ENCODE data around the gene TMED9. TPM values are rescaled to one million over a fixed set of nuclear protein-coding genes. Genes with fewer than 3 reads are reported as not detected.

The TMED9 gene
- total RNA-seq, 1 experiment from 2014 or later: 133 TPM

GRCh38 chr5:177542816-177543465 lies 49.1 kb upstream of the TMED9 start:
- H2AFZ ChIP-seq (ENCODE audit: low read depth, low read length, poor library complexity, severe bottlenecking): no peak overlapping the region
- POLR2A ChIA-PET: no interaction called here
- no TSS peak for BruUV-seq (replicated peaks)

GRCh38 chr5:177545487-177546257 lies 46.3 kb upstream of the TMED9 start:
- TF ChIP-seq RAD21 (IDR thresholded peaks at IDR 0.05; ENCODE audit: low read depth) (no peak), CEBPB (IDR thresholded peaks at IDR 0.05; ENCODE audit: low read depth) (peak; percentile 43; the same call in 1 of the 2 replicates)
- Histone ChIP-seq H3K9ac (ENCODE audit: low read length) (no peak overlapping the region), H3K4me1 (ENCODE audit: control insufficient read depth in 1 of 2, insufficient read depth in 2 of 2, low read length in 2 of 2) (0 out of 4 replicates have a peak, but pooled peaks cover 0 to 6% of the 10 kb centered on the region in 2 experiments), H3K4me3 (replicated peaks in 1 of 2; ENCODE audit: low read depth in 1 of 2, low read length in 2 of 2) (no peak overlapping the region), H3K36me3 (ENCODE audit: control insufficient read depth in 1 of 2, insufficient read depth in 2 of 2, low read length in 2 of 2) (no peaks in the 10 kb centered on the region), H4K20me1 (ENCODE audit: insufficient read depth) (peaks cover 4% of the 10 kb centered on the region; the same call in 1 of the 2 replicates), H3K9me2 (ENCODE audit: insufficient read depth) (no peaks in the 10 kb centered on the region), H3K9me3 (ENCODE audit: control insufficient read depth in 1 of 2, insufficient read depth in 1 of 2, low read depth in 1 of 2, low read length in 2 of 2) (no peaks in the 10 kb centered on the region), H3K79me2 (ENCODE audit: insufficient read depth, low read length) (peaks cover 71% of the 10 kb centered on the region), H3K27me3 (ENCODE audit: insufficient read depth, low read length) (no peaks in the 10 kb centered on the region), H3K27ac (ENCODE audit: low read depth, low read length) (no peak overlapping the region), H2AFZ (ENCODE audit: low read depth, low read length, poor library complexity, severe bottlenecking) (no peak overlapping the region), H3K4me2 (ENCODE audit: low read length) (no peak overlapping the region)
- ATAC-seq: no peak
- DNase-seq (ENCODE audit: low read depth, low spot score): no peak
- ChIA-PET CTCF (no interaction called here), POLR2A (interaction anchor here (1.2 kb wide), 1 partner anchor 10 kb away, joined by 3 read pairs; no protein-coding TSS in a partner anchor), RAD21 (ENCODE audit: low non-redundant PET in 1 of 2, low total read pairs in 2 of 2, uncharacterized antibody in 2 of 2, unreplicated experiment in 2 of 2) (no interaction called here)
- intact Hi-C loops (cut with micrococcal nuclease): no loop called here
- no TSS peak for BruUV-seq (replicated peaks)

More at GRCh38 chr5:177542816-177543465, 49.1 kb upstream of the TMED9 start:
- no peak for TF ChIP-seq ELF1 (IDR thresholded peaks at IDR 0.05; ENCODE audit: borderline replicate concordance, low read depth)
- TF ChIP-seq SIN3A (IDR thresholded peaks at IDR 0.05; ENCODE audit: low read depth): no peak
- TF ChIP-seq TCF7L2 (IDR thresholded peaks at IDR 0.05; ENCODE audit: borderline replicate concordance, extremely low read depth, insufficient read depth, insufficient read length): no peak
- TF ChIP-seq CBX3 (IDR thresholded peaks at IDR 0.05; ENCODE audit: low read depth): no peak
- no peak for TF ChIP-seq SP1 (IDR thresholded peaks at IDR 0.05; ENCODE audit: low read depth)
- no peak for TF ChIP-seq ZFX (IDR thresholded peaks at IDR 0.05)
- no peak overlapping the region for H3K9ac ChIP-seq (ENCODE audit: low read length)
- H3K4me3 ChIP-seq (replicated peaks in 1 of 2; ENCODE audit: low read depth in 1 of 2, low read length in 2 of 2): no peak overlapping the region
- RAD21 ChIA-PET (ENCODE audit: low non-redundant PET in 1 of 2, low total read pairs in 2 of 2, uncharacterized antibody in 2 of 2, unreplicated experiment in 2 of 2): no interaction called here
- ATAC-seq (no peak), DNase-seq (ENCODE audit: low read depth, low spot score) (no peak)
- no peak overlapping the region for H3K27ac ChIP-seq (ENCODE audit: low read depth, low read length)
- H3K27me3 ChIP-seq (ENCODE audit: insufficient read depth, low read length): no peaks in the 10 kb centered on the region
- no peak overlapping the region for H3K4me2 ChIP-seq (ENCODE audit: low read length)
- peaks cover 3 to 9% of the 10 kb centered on the region in 2 experiments; a peak in 2 of 4 replicates for H3K36me3 ChIP-seq (ENCODE audit: control insufficient read depth in 1 of 2, insufficient read depth in 2 of 2, low read length in 2 of 2)
- H3K9me2 ChIP-seq (ENCODE audit: insufficient read depth): no peaks in the 10 kb centered on the region
- 0 out of 4 replicates have a peak, but pooled peaks cover 0 to 6% of the 10 kb centered on the region in 2 experiments for H3K4me1 ChIP-seq (ENCODE audit: control insufficient read depth in 1 of 2, insufficient read depth in 2 of 2, low read length in 2 of 2)
- CTCF ChIA-PET: no interaction called here
- no peaks in the 10 kb centered on the region for H3K9me3 ChIP-seq (ENCODE audit: control insufficient read depth in 1 of 2, insufficient read depth in 1 of 2, low read depth in 1 of 2, low read length in 2 of 2)
- H4K20me1 ChIP-seq (ENCODE audit: insufficient read depth): peaks cover 4% of the 10 kb centered on the region; the same call in 1 of the 2 replicates
- H3K79me2 ChIP-seq (ENCODE audit: insufficient read depth, low read length): peaks cover 57% of the 10 kb centered on the region
- intact Hi-C loops (cut with micrococcal nuclease): no loop called here
